Activated CD4-positive, alpha-beta T cell treated with anti-CD3 and anti-CD28 coated beads, Interleukin-2, Interleukin-6, amounts not matched to agents 100 ng/mL and 50 ng/mL, durations not matched to agents 16 hours and 8 hours (primary cell): ENCODE measurements around the gene AGER.
A peak's percentile ranks its signal among the peaks of the same experiment; 100 is the strongest.
"Not testable (repeated sequence)": the region's sequence is repeated elsewhere in the genome, so short reads cannot be mapped to it uniquely, and the experiment has no call there.

Source experiments
- DNase-seq: peaks from one replicate; pipeline ENCODE4 v3.0.0-alpha.2; 2020

Gene AGER

GRCh38 chr6:32198345-32198696 is 14.3 kb upstream of the AGER start:
- DNase-seq = no peak

GRCh38 chr6:32196682-32197616 is 12.9 kb upstream of the AGER start:
- no peak for DNase-seq

- peak; percentile 77 for DNase-seq
Measured at GRCh38 chr6:32195902-32196681, 12.0 kb upstream of the AGER start.

GRCh38 chr6:32195652-32195901 is 11.5 kb upstream of the AGER start:
- peak; percentile 100 for DNase-seq

- peak; percentile 50 for DNase-seq
Measured at GRCh38 chr6:32194825-32195651, 11.0 kb upstream of the AGER start.

GRCh38 chr6:32194388-32194787 is 10.3 kb upstream of the AGER start:
- DNase-seq = no peak

- DNase-seq = not testable (repeated sequence)
Measured at GRCh38 chr6:32193096-32193495, 9.0 kb upstream of the AGER start.

- peak; percentile 74 for DNase-seq
Measured at GRCh38 chr6:32192608-32193039, 8.6 kb upstream of the AGER start, which contains the start of gene GPSM3. Gene GPSM3, minus strand, starts transcription at chr6:32192643. Its CDS starts 130 bp downstream, at chr6:32192513.

GRCh38 chr6:32191696-32192607 is 7.9 kb upstream of the AGER start:
- no peak for DNase-seq

GRCh38 chr6:32190911-32191677 is 7.0 kb upstream of the AGER start:
- no peak for DNase-seq

- peak; percentile 93 for DNase-seq
Measured at GRCh38 chr6:32190054-32190851, 6.2 kb upstream of the AGER start, which contains the start of gene PBX2. Gene PBX2, minus strand, starts transcription at chr6:32190202. Its CDS starts 287 bp downstream, at chr6:32189915.

- no peak for DNase-seq
Measured at GRCh38 chr6:32189742-32190053, 5.6 kb upstream of the AGER start.

- DNase-seq = no peak
Measured at GRCh38 chr6:32189069-32189741, 5.2 kb upstream of the AGER start.

GRCh38 chr6:32188381-32189068 is 4.5 kb upstream of the AGER start:
- DNase-seq = no peak

- not testable (repeated sequence) for DNase-seq
Measured at GRCh38 chr6:32187725-32188380, 3.8 kb upstream of the AGER start.

GRCh38 chr6:32187009-32187709 is 3.1 kb upstream of the AGER start:
- no peak for DNase-seq

GRCh38 chr6:32186151-32186840 is 2.2 kb upstream of the AGER start:
- not testable (repeated sequence) for DNase-seq
